ENCODE data around the gene IL12RB1. TPM values are rescaled to one million over a fixed set of nuclear protein-coding genes. Genes with fewer than 3 reads are reported as not detected.
A peak's percentile ranks its signal among the peaks of the same experiment; 100 is the strongest.
"Not testable (repeated sequence)": the region's sequence is repeated elsewhere in the genome, so short reads cannot be mapped to it uniquely, and the experiment has no call there.

The IL12RB1 gene
- total and polyA plus RNA-seq, 5 experiments from 2014 or later: 17.5 to 32.9 (median 18.5) TPM

DNA sequence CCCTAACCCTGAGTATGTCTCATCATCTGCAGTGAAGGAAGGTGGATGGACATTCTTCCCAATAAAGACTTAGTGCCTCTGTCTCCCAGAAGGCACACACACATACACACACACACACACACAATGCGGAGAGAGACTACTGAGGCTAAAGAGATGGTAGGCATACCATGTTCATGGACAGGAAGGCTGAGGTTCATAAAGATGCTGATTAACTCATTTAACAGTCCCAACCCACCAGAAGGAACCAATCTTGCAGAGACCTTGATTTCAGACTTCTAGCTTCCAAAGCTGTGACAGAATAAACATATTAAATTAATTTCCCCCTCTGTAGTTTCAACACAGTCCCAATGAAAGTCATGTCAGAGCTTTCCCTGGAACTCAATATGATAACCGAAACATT lies 45.7 kb downstream of the IL12RB1 start:
- H3K27ac Mint-ChIP-seq: peak overlapping the region in 2 of 10 donors; percentile 8 to 11
- H3K27me3 Mint-ChIP-seq: no peaks in the 10 kb centered on the region
- no peak for DNase-seq
- H3K4me3 Mint-ChIP-seq: peak overlapping the region in 1 of 10 donors; percentile 2
- peaks cover 13 to 54% (median 40%) of the 10 kb centered on the region in 4 donors for H3K4me1 Mint-ChIP-seq
- no peaks in the 10 kb centered on the region for H3K9me3 Mint-ChIP-seq
- no peak for ATAC-seq
- POLR2A ChIA-PET: interaction anchor here (8.6 to 12.1 kb wide), 2 partner anchors 14 to 29 kb away, joined by 146 to 267 read pairs; partner anchors contain the start of gene ARRDC2
- no peaks in the 10 kb centered on the region for H3K36me3 Mint-ChIP-seq

DNA sequence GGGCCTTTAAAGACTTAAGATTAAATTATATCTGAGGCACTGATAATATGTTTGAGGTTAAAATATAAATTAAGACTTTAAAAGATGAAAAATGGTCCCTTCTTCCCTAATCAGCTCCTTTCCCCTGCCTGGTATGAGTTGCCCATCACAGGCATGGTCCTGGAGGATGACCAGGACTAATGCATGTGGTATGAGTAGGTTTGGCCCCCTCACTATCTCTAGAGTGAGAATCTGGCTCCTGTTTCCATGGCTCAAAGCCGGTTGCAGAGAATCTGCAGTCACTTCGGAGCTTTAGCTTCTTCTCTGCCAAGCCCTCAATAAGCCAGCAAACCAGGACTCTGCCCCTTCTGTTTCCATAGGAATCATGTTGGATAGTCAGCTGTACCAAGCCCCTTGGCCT lies 54.6 kb downstream of the IL12RB1 start:
- H3K4me3 Mint-ChIP-seq, H3K36me3 Mint-ChIP-seq, H3K9me3 Mint-ChIP-seq, ATAC-seq, DNase-seq, H3K27me3 Mint-ChIP-seq: not testable (repeated sequence)
- POLR2A ChIA-PET: interaction anchor here (0.6 to 10.6 kb wide), 6 partner anchors 10 to 72 kb away, joined by 3 to 146 read pairs (median 8); no protein-coding TSS in a partner anchor
- Mint-ChIP-seq H3K4me1 (peaks cover 6 to 33% (median 20%) of the 10 kb centered on the region in 4 donors), H3K27ac (peak overlapping the region in 3 of 10 donors; percentile 7 to 56 (median 22))

DNA sequence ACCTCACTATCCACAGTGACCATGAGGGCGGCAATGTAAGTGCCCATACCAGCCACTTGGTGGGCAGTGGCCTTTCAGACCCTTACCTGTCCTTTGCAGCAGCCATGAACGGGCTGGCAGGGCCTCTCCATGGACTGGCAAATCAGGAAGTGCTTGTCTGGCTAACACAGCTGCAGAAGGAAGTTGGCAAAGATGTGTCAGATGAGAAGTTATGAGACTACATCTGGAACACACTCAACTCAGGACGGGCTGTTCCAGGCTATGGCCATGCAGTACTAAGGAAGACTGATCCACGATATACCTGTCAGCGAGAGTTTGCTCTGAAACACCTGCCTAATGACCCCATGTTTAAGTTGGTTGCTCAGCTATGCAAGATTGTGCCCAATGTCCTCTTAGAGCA lies 55.3 kb downstream of the IL12RB1 start:
- not testable (repeated sequence) for H3K27me3 Mint-ChIP-seq, DNase-seq, H3K9me3 Mint-ChIP-seq, H3K36me3 Mint-ChIP-seq
- Mint-ChIP-seq H3K4me1 (peaks cover 6 to 35% (median 20%) of the 10 kb centered on the region in 4 donors), H3K4me3 (peak overlapping the region in 1 of 10 donors; percentile 35), H3K27ac (peak overlapping the region in 8 of 10 donors; percentile 25 to 80 (median 46))
- peak in 1 of 2 donors; percentile 56 for ATAC-seq
- POLR2A ChIA-PET: interaction anchor here (0.6 to 10.6 kb wide), 8 partner anchors 9 to 248 kb away, joined by 3 to 146 read pairs (median 4); partner anchors contain the start of gene ARRDC2

DNA sequence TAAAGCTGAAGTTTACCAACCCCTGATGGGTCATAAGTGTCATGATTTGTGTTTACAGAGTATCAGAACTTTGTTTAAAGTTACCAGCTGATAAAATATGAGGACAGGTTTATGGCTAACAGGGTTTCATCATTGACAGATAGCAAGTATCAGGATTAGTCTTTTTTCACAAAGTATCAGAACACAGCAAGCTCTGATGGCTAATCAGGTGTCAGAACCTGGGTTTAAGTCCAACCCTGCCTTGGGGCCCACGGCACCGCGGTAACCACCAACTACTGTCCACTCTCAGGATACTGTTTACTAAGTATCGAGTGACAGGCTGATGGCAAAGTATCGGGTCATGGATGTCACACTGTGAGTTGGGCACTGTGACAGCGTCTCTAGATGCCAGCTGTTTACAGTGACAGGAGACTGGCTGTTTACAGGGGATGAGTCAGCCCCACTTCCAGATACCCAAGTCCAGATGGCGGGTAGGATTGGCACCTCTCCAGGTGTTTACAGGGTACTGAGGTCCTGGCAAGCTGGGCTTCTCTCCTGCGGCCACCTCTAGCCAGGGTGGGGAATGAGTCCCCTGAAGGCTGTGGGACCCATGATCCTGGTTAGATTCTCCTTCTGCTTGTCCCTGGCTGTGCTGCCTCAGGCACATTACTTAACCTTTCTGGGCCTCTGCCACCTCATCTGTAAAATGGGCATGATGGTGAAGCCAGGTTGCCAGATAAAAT lies 57.0 kb downstream of the IL12RB1 start:
- Mint-ChIP-seq H3K9me3 (no peaks in the 10 kb centered on the region), H3K27ac (peak overlapping the region in 5 of 10 donors; percentile 5 to 63 (median 25)), H3K27me3 (no peaks in the 10 kb centered on the region), H3K4me1 (peaks cover 10 to 34% (median 23%) of the 10 kb centered on the region in 4 donors), H3K4me3 (no peak overlapping the region), H3K36me3 (no peaks in the 10 kb centered on the region)
- peak in 1 of 2 donors; percentile 25 for ATAC-seq
- POLR2A ChIA-PET: interaction anchor here (0.6 to 10.6 kb wide), 8 partner anchors 10 to 530 kb away, joined by 3 to 214 read pairs (median 6); partner anchors contain the start of gene ARRDC2
- DNase-seq: no peak

DNA sequence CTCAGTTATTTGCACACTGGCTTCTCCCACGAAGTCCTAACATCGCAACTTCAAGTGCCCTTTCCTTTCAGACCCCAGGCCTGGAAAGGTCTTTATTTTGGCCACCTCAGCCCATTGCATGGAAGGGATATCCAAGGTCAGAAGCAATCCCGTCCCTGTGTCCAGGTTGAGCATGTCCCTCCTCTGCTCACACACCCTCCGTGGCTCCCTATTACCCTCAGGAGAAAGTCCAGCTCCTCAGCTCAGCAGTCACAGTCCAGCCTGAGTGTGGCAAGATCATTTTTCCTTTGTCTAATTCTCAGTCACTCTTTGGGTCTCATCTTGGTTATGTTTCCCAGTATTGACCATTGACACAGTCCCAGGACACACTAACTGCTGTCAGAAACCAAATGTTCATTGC lies 59.6 kb downstream of the IL12RB1 start:
- POLR2A ChIA-PET: interaction anchor here (9.9 to 10.6 kb wide), 2 partner anchors 15 kb away, joined by 146 to 214 read pairs; partner anchors contain the start of gene ARRDC2
- H3K36me3 Mint-ChIP-seq: no peaks in the 10 kb centered on the region
- no peak overlapping the region for H3K4me3 Mint-ChIP-seq
- H3K9me3 Mint-ChIP-seq: no peaks in the 10 kb centered on the region
- peaks cover 23 to 51% (median 43%) of the 10 kb centered on the region in 4 donors for H3K4me1 Mint-ChIP-seq
- ATAC-seq (no peak), DNase-seq (no peak)
- peaks cover 0 to 1% (median 0%) of the 10 kb centered on the region in 5 donors for H3K27me3 Mint-ChIP-seq
- H3K27ac Mint-ChIP-seq: peak overlapping the region; percentile 48 to 86 (median 76)

DNA sequence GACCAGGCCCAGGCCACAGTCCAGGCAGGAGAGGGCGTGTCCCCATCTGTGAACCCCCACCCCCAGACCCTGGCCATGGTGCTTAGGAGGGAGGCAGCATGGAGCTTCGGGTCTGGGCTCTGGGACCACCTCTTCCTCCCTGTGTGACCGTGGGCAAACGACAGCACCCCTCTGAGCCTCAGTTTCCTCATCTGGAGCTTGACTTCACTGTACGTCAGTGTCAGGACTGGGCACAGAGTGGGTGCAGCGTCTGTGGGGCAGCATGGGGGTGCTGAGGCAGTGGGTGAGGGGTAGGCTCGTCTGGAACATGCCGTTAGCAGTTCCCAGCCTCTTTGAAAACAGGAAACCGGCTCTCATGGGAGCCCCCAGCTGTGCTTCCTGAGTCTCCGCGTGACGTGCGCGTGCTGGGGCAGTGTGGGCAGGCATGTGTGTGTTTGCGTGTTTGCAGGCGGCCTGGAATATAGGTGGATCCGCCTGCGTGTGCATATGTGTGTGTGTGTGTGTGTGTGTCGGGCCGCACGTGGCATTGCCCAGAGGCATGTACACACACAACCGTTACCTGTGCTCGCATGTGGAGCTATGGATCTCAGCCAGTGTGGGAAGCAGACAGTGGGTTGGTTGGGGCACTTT lies 63.0 kb downstream of the IL12RB1 start:
- H3K27me3 Mint-ChIP-seq: peaks cover 0 to 1% (median 0%) of the 10 kb centered on the region in 5 donors
- H3K4me3 Mint-ChIP-seq: peak overlapping the region; percentile 62 to 85 (median 78)
- no peaks in the 10 kb centered on the region for H3K9me3 Mint-ChIP-seq
- H3K4me1 Mint-ChIP-seq: peaks cover 34 to 63% (median 61%) of the 10 kb centered on the region in 4 donors
- POLR2A ChIA-PET: interaction anchor here (0.6 to 10.6 kb wide), 14 partner anchors 8 to 269 kb away, joined by 3 to 214 read pairs (median 5); partner anchors contain the start of genes ARRDC2, JUND and RAB3A
- ATAC-seq (peak; percentile 66 to 88), DNase-seq (peak; percentile 72 to 92 (median 88))
- H3K36me3 Mint-ChIP-seq: no peaks in the 10 kb centered on the region
- peak overlapping the region; percentile 91 to 99 (median 98) for H3K27ac Mint-ChIP-seq

DNA sequence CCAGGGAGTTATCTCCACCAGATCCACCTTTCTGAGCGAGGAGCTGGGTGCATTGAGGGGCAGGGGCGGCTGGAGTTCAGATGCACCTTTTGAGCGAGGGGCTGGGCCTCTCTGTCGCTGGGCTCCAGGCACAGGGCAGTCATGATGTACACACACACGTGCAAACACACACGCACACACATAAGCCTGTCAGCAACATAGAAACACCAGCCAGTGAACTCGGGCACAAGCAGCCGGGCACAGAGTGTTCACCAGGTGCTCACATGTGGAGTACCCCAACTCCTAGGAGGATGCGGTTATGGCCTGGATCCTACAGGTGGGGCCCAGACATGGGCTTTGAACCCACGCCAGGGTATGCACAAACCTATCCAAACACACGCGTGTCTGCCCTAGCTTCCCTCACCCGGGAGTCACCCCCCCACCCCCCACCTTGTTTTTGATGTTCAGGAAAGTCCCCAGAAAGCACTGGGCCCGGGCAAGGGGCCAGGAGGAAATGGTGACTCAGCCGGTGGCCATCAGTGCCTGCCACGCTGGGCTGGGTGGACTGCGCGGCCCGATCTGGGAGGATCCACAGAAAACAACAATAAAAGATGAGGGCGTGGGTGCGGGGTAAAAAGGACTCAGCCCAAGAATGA lies 65.5 kb downstream of the IL12RB1 start:
- peaks cover 0 to 1% (median 0%) of the 10 kb centered on the region in 5 donors for H3K27me3 Mint-ChIP-seq
- H3K4me3 Mint-ChIP-seq: peak overlapping the region; percentile 22 to 82 (median 74)
- peaks cover 42 to 79% (median 73%) of the 10 kb centered on the region in 4 donors for H3K4me1 Mint-ChIP-seq
- no peaks in the 10 kb centered on the region for H3K9me3 Mint-ChIP-seq
- DNase-seq (peak; percentile 50 to 89 (median 65)), ATAC-seq (peak; percentile 43 to 67)
- H3K27ac Mint-ChIP-seq: peak overlapping the region; percentile 91 to 99 (median 98)
- H3K36me3 Mint-ChIP-seq: no peaks in the 10 kb centered on the region
- POLR2A ChIA-PET: interaction anchor here (0.9 to 9.9 kb wide), 8 partner anchors 8 to 35 kb away, joined by 4 to 214 read pairs (median 10); partner anchors contain the start of gene ARRDC2

DNA sequence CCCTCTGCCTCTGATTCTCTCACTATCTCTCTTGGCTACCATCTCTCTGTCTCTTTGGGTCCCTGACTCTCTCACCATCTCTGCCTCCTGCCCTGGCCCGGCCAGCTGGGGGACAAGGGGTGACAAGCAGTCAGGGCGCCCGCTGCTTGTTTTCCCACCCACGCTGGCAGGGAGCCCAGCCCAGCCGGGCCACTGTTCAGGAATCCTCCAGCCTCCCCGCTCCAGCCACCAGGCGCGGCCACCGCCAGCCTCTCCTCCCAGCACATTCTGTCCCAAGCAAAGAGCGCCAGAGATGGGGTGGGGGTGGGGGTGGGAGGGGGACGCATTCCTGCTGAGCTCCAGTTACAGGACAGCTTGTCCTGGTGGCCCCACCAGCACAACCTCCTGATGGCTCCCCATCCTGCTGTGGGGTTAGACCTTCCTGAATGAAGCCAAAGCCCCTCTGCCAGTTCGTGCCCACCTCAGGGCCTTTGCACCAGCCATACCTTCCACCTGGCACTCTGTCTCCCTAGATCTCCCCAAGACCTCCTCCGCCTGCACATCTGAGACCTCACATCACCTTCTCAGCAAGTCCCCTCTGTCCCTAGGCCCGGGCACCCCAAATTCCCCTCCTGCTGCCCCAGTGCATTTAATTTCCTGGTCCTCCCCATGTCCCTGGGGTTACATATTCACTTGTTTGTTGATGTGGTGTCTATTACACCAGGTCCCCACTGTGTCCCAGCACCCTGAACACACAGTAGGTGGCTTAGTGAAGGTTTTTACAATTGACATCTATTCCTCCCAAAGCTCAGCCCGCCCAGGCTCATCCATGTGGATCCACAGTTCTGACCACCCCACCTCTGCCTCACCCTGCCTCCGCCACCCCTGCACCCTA lies 66.3 kb downstream of the IL12RB1 start:
- H3K27ac Mint-ChIP-seq: peak overlapping the region; percentile 91 to 99 (median 98)
- H3K4me1 Mint-ChIP-seq: peaks cover 43 to 80% (median 76%) of the 10 kb centered on the region in 4 donors
- H3K4me3 Mint-ChIP-seq: peak overlapping the region in 9 of 10 donors; percentile 36 to 78 (median 74)
- no peaks in the 10 kb centered on the region for H3K9me3 Mint-ChIP-seq
- no peak for DNase-seq
- peaks cover 0 to 1% (median 0%) of the 10 kb centered on the region in 5 donors for H3K27me3 Mint-ChIP-seq
- ATAC-seq: no peak
- peaks cover 0 to 3% (median 3%) of the 10 kb centered on the region in 3 donors for H3K36me3 Mint-ChIP-seq
- POLR2A ChIA-PET: interaction anchor here (0.9 to 9.9 kb wide), 8 partner anchors 9 to 36 kb away, joined by 5 to 214 read pairs (median 14); partner anchors contain the start of gene ARRDC2

DNA sequence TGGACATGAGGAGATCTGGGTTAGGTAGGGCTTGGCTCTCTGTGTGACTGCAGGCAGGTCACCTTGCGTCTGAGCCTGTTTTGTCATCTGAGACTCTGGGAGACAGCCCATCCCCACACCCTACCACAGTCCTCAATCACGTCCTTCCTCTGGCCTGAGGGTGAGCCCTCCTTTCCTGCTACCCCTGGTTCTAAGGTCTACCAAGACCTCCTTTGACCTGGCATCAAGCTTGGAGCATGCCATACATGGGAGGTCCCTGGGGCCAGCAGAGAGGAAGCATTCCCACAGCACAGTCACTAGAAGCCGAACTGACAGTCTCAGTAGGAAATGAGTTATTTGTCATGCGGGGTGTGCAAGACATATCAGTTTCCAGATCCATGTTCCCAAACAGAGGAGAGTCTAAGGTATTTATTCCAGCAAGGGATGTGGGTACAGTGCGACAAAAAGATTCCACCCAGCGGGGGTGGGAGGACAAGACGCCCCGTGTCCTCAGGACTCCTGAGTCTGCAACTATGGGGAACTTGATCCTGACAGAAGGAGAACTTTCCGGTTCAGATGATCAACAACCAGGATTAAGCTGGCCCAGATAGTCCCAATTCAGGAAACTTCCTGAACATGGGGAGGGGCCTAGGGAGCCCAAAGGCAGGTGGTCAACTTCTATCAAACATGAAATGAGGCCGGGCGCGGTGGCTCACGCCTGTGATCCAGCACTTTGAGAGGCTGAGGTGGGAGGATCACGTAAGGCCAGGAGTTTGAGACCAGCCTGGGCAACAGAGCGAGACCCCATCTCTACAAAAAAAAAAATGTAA lies 69.3 kb downstream of the IL12RB1 start:
- POLR2A ChIA-PET: interaction anchor here (0.6 to 14.4 kb wide), 9 partner anchors 9 to 150 kb away, joined by 3 to 267 read pairs (median 5); partner anchors contain the start of gene ARRDC2

DNA sequence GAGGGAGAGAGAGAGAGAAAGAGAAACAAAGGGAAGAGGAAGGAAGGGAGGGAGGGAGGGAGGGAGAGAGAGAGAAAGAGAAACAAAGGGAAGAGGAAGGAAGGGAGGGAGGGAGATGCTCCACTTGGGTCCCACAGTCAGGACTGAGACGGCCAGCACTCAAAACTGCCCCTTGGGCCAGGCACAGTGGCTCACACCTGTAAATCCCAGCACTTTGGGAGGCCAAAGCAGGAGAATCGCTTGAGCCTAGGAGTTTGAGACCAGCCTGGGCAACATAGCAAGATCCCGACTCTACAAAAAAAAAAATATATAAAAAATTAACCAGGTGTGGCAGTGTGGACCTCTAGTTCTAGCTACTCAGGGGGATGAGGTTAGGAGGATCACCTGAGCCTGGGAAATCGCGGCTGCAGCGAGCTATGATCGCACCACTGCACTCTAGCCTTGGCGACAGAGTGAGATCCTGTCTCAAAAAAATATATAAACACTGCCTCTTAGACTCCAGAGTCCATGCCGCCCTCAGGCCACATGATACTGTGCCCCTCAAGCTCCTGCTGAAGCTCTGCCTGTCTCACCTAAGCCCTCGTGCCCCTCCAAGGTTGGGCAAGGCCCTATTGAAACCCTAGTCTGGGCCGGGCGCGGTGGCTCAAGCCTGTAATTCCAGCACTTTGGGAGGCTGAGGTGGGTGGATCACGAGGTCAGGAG lies 70.4 kb downstream of the IL12RB1 start:
- peak overlapping the region in 5 of 10 donors; percentile 7 to 50 (median 29) for H3K4me3 Mint-ChIP-seq
- POLR2A ChIA-PET: interaction anchor here (1.0 to 14.4 kb wide), 8 partner anchors 8 to 151 kb away, joined by 3 to 267 read pairs (median 20); partner anchors contain the start of gene ARRDC2
- ATAC-seq: no peak
- H3K36me3 Mint-ChIP-seq: peaks cover 5 to 37% (median 23%) of the 10 kb centered on the region in 3 donors
- peak overlapping the region; percentile 79 to 98 (median 86) for H3K27ac Mint-ChIP-seq
- peaks cover 42 to 75% (median 72%) of the 10 kb centered on the region in 4 donors for H3K4me1 Mint-ChIP-seq
- no peaks in the 10 kb centered on the region for H3K9me3 Mint-ChIP-seq
- no peak for DNase-seq
- H3K27me3 Mint-ChIP-seq: no peaks in the 10 kb centered on the region

More for the DNA sequence above, 69.3 kb downstream of the IL12RB1 start:
- Mint-ChIP-seq H3K4me3 (peak overlapping the region in 7 of 10 donors; percentile 21 to 51 (median 30)), H3K36me3 (peaks cover 5 to 27% (median 23%) of the 10 kb centered on the region in 3 donors), H3K27ac (peak overlapping the region; percentile 78 to 91 (median 86)), H3K4me1 (peaks cover 50 to 85% (median 82%) of the 10 kb centered on the region in 4 donors), H3K27me3 (no peaks in the 10 kb centered on the region), H3K9me3 (no peaks in the 10 kb centered on the region)
- ATAC-seq (no peak), DNase-seq (no peak)
